ENCODE measurements around the gene NMNAT2.

The NMNAT2 gene

GRCh38 chr1:183245357-183245756 lies 172.8 kb downstream of the NMNAT2 start:
- Histone ChIP-seq H3K4me1 (ENCODE audit: low read length) (no peaks in the 10 kb centered on the region), H3K9me3 (ENCODE audit: insufficient read depth, low read length) (no peaks in the 10 kb centered on the region), H3K36me3 (replicated peaks; ENCODE audit: low read depth, low read length) (no peaks in the 10 kb centered on the region), H3K4me2 (ENCODE audit: low read length) (no peak overlapping the region), H4K20me1 (ENCODE audit: insufficient read depth, low read length) (no peaks in the 10 kb centered on the region), H3K27ac (ENCODE audit: low read length) (no peak overlapping the region), H3K27me3 (ENCODE audit: low read depth, low read length) (peaks cover 29% of the 10 kb centered on the region), H3K9ac (ENCODE audit: low read length) (no peak overlapping the region), H2AFZ (ENCODE audit: low read depth, low read length) (no peak overlapping the region), H3K79me2 (ENCODE audit: low read length) (no peaks in the 10 kb centered on the region), H3K4me3 (ENCODE audit: low read length) (no peak overlapping the region)
- no peak for TF ChIP-seq EZH2phosphoT487 (IDR thresholded peaks at IDR 0.05; ENCODE audit: low read depth)
- TF ChIP-seq CTCF (IDR thresholded peaks at IDR 0.05; ENCODE audit: low read depth, low read length) = no peak

- H3K27ac ChIP-seq (ENCODE audit: low read length) = no peak overlapping the region
Measured at GRCh38 chr1:183244466-183244865, 173.7 kb downstream of the NMNAT2 start.

DNA sequence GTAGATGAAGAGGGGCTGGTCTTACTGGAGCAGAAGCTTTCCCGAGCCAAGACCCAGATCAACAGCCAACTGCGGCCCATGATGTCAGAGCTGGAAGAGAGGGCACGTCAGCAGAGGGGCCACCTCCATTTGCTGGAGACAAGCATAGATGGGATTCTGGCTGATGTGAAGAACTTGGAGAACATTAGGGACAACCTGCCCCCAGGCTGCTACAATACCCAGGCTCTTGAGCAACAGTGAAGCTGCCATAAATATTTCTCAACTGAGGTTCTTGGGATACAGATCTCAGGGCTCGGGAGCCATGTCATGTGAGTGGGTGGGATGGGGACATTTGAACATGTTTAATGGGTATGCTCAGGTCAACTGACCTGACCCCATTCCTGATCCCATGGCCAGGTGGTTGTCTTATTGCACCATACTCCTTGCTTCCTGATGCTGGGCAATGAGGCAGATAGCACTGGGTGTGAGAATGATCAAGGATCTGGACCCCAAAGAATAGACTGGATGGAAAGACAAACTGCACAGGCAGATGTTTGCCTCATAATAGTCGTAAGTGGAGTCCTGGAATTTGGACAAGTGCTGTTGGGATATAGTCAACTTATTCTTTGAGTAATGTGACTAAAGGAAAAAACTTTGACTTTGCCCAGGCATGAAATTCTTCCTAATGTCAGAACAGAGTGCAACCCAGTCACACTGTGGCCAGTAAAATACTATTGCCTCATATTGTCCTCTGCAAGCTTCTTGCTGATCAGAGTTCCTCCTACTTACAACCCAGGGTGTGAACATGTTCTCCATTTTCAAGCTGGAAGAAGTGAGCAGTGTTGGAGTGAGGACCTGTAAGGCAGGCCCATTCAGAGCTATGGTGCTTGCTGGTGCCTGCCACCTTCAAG lies 174.8 kb downstream of the NMNAT2 start:
- no peak overlapping the region for H3K4me2 ChIP-seq (ENCODE audit: low read length)
- no peak overlapping the region for H2AFZ ChIP-seq (ENCODE audit: low read depth, low read length)

More at GRCh38 chr1:183244466-183244865, 173.7 kb downstream of the NMNAT2 start:
- Histone ChIP-seq H3K9me3 (ENCODE audit: insufficient read depth, low read length) (no peaks in the 10 kb centered on the region), H3K79me2 (ENCODE audit: low read length) (no peaks in the 10 kb centered on the region), H3K27me3 (ENCODE audit: low read depth, low read length) (peaks cover 23% of the 10 kb centered on the region), H2AFZ (ENCODE audit: low read depth, low read length) (no peak overlapping the region), H3K9ac (ENCODE audit: low read length) (no peak overlapping the region), H3K4me2 (ENCODE audit: low read length) (no peak overlapping the region), H3K36me3 (replicated peaks; ENCODE audit: low read depth, low read length) (no peaks in the 10 kb centered on the region), H4K20me1 (ENCODE audit: insufficient read depth, low read length) (no peaks in the 10 kb centered on the region), H3K4me1 (ENCODE audit: low read length) (no peaks in the 10 kb centered on the region), H3K4me3 (ENCODE audit: low read length) (no peak overlapping the region)
- TF ChIP-seq EZH2phosphoT487 (IDR thresholded peaks at IDR 0.05; ENCODE audit: low read depth) = no peak
- TF ChIP-seq CTCF (IDR thresholded peaks at IDR 0.05; ENCODE audit: low read depth, low read length) = no peak

More for the DNA sequence above, 174.8 kb downstream of the NMNAT2 start:
- Histone ChIP-seq H3K4me3 (ENCODE audit: low read length) (no peak overlapping the region), H3K27ac (ENCODE audit: low read length) (no peak overlapping the region), H3K79me2 (ENCODE audit: low read length) (no peaks in the 10 kb centered on the region), H3K27me3 (ENCODE audit: low read depth, low read length) (peaks cover 16% of the 10 kb centered on the region; the same call in 1 of the 2 replicates), H4K20me1 (ENCODE audit: insufficient read depth, low read length) (no peaks in the 10 kb centered on the region), H3K9me3 (ENCODE audit: insufficient read depth, low read length) (no peaks in the 10 kb centered on the region), H3K9ac (ENCODE audit: low read length) (no peak overlapping the region), H3K4me1 (ENCODE audit: low read length) (no peaks in the 10 kb centered on the region), H3K36me3 (replicated peaks; ENCODE audit: low read depth, low read length) (no peaks in the 10 kb centered on the region)
- no peak for TF ChIP-seq CTCF (IDR thresholded peaks at IDR 0.05; ENCODE audit: low read depth, low read length)

Data from OCI-LY3 (cell line).